ENCODE measurements around the gene TPSB2. TPM values are rescaled to one million over a fixed set of nuclear protein-coding genes. Genes with fewer than 3 reads are reported as not detected.

The TPSB2 gene
- total and polyA plus RNA-seq, 4 donors, result 0.46 to 154 (median 52.2) TPM

DNA sequence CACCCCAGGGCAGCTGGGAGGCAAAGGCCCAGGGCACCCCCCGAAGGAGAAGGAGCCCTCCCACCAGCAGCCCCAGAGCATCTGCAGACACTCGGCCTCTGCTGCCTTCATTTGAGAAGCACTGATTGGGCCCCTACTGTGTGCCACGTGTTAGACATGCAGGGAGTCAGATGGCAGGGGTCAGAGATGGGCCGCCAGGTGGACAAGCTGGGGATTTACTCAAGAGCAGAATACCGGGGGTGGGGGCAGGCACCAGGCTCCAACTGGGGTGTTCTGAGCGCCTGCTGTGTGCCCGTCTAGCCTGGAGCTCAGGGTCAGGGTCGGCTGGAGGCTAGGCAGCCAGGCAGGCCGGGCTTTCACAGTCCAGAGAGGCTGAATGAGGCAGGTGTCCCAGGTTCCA, 23.7 kb downstream of the TPSB2 start:
- WGBS, 2 donors, result 72 to 75% methylated on average over 9 of the region's 9 CpGs
- peaks cover 0 to 3% (median 0%) of the 10 kb centered on the region in 4 donors for H3K9me3 ChIP-seq (ENCODE audit: control insufficient read depth in 4 of 4, insufficient read depth in 3 of 4, low read length in 3 of 4)
- TF ChIP-seq, protein P1, sequence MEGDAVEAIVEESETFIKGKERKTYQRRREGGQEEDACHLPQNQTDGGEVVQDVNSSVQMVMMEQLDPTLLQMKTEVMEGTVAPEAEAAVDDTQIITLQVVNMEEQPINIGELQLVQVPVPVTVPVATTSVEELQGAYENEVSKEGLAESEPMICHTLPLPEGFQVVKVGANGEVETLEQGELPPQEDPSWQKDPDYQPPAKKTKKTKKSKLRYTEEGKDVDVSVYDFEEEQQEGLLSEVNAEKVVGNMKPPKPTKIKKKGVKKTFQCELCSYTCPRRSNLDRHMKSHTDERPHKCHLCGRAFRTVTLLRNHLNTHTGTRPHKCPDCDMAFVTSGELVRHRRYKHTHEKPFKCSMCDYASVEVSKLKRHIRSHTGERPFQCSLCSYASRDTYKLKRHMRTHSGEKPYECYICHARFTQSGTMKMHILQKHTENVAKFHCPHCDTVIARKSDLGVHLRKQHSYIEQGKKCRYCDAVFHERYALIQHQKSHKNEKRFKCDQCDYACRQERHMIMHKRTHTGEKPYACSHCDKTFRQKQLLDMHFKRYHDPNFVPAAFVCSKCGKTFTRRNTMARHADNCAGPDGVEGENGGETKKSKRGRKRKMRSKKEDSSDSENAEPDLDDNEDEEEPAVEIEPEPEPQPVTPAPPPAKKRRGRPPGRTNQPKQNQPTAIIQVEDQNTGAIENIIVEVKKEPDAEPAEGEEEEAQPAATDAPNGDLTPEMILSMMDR (IDR thresholded peaks at IDR 0.05; ENCODE audit: control extremely low read depth, extremely low read depth), result no peak
- DNase-seq, result no peak
- no peaks in the 10 kb centered on the region for H3K27me3 ChIP-seq (ENCODE audit: control insufficient read depth in 3 of 3, insufficient read depth in 3 of 3, low read length in 2 of 3)
- no peak overlapping the region for H3K4me3 ChIP-seq
- ATAC-seq (ENCODE audit: insufficient read depth, low FRiP score), result no peak
- no peak overlapping the region for H3K9ac ChIP-seq (ENCODE audit: insufficient read depth in 1 of 2, low read length in 2 of 2)
- no peak overlapping the region for H3K27ac ChIP-seq (ENCODE audit: low read depth in 1 of 2, low read length in 1 of 2)
- no peaks in the 10 kb centered on the region for H3K36me3 ChIP-seq (ENCODE audit: control insufficient read depth in 4 of 4, insufficient read depth in 4 of 4, low read length in 4 of 4)
- H3K4me1 ChIP-seq (ENCODE audit: control insufficient read depth in 5 of 5, insufficient read depth in 5 of 5, low read length in 5 of 5), result no peaks in the 10 kb centered on the region

DNA sequence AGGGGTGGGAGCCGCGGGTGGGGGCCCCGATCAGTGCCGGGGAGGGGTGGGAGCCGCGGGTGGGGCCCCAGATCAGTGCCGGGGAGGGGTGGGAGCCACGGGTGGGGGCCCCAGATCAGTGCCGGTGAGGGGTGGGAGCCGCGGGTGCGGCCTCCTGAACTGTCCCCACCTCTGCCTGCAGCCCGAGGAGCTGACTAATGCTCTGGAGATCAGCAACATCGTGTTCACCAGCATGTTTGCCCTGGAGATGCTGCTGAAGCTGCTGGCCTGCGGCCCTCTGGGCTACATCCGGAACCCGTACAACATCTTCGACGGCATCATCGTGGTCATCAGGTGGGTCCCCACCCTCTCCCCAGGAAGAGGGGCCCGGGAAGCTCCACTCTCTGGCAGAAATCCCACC, 25.1 kb downstream of the TPSB2 start:
- DNase-seq (no peak), ATAC-seq (ENCODE audit: insufficient read depth, low FRiP score) (no peak)
- Histone ChIP-seq H3K4me1 (ENCODE audit: control insufficient read depth in 5 of 5, insufficient read depth in 5 of 5, low read length in 5 of 5) (no peaks in the 10 kb centered on the region), H3K36me3 (ENCODE audit: control insufficient read depth in 4 of 4, insufficient read depth in 4 of 4, low read length in 4 of 4) (no peaks in the 10 kb centered on the region), H3K9me3 (ENCODE audit: control insufficient read depth in 4 of 4, insufficient read depth in 3 of 4, low read length in 3 of 4) (peaks cover 0 to 3% (median 0%) of the 10 kb centered on the region in 4 donors), H3K27ac (ENCODE audit: low read depth in 1 of 2, low read length in 1 of 2) (no peak overlapping the region), H3K9ac (ENCODE audit: insufficient read depth in 1 of 2, low read length in 2 of 2) (no peak overlapping the region), H3K4me3 (no peak overlapping the region), H3K27me3 (ENCODE audit: control insufficient read depth in 3 of 3, insufficient read depth in 3 of 3, low read length in 2 of 3) (no peaks in the 10 kb centered on the region)
- TF ChIP-seq, protein P1 (IDR thresholded peaks at IDR 0.05; ENCODE audit: control extremely low read depth, extremely low read depth), result no peak
- 85 to 94% methylated on average over 14 to 17 of the region's 21 CpGs for WGBS, 2 donors

DNA sequence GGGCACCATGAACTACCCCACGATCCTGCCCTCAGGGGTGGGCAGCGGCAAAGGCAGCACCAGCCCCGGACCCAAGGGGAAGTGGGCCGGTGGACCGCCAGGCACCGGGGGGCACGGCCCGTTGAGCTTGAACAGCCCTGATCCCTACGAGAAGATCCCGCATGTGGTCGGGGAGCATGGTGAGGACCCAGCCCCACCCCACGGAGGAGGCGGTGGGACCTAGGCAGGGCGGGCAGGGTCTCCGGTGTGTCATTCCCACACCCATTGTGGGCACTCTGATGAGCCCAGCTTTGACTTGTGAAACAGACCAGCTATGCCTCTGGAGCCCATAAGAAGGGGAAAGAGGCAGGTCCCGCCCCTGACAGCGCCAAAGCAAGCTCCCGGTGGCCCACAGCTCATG, 27.7 kb downstream of the TPSB2 start:
- TF ChIP-seq, protein P1 (IDR thresholded peaks at IDR 0.05; ENCODE audit: control extremely low read depth, extremely low read depth), result no peak
- ATAC-seq (ENCODE audit: insufficient read depth, low FRiP score), result no peak
- H3K36me3 ChIP-seq (ENCODE audit: control insufficient read depth in 4 of 4, insufficient read depth in 4 of 4, low read length in 4 of 4), result no peaks in the 10 kb centered on the region
- peaks cover 0 to 3% (median 0%) of the 10 kb centered on the region in 4 donors for H3K9me3 ChIP-seq (ENCODE audit: control insufficient read depth in 4 of 4, insufficient read depth in 3 of 4, low read length in 3 of 4)
- no peaks in the 10 kb centered on the region for H3K27me3 ChIP-seq (ENCODE audit: control insufficient read depth in 3 of 3, insufficient read depth in 3 of 3, low read length in 2 of 3)
- H3K27ac ChIP-seq (ENCODE audit: low read depth in 1 of 2, low read length in 1 of 2), result no peak overlapping the region
- no peaks in the 10 kb centered on the region for H3K4me1 ChIP-seq (ENCODE audit: control insufficient read depth in 5 of 5, insufficient read depth in 5 of 5, low read length in 5 of 5)
- H3K4me3 ChIP-seq, result no peak overlapping the region
- no peak overlapping the region for H3K9ac ChIP-seq (ENCODE audit: insufficient read depth in 1 of 2, low read length in 2 of 2)
- no peak for DNase-seq
- 88 to 89% methylated on average over 18 of the region's 18 CpGs for WGBS, 2 donors

DNA sequence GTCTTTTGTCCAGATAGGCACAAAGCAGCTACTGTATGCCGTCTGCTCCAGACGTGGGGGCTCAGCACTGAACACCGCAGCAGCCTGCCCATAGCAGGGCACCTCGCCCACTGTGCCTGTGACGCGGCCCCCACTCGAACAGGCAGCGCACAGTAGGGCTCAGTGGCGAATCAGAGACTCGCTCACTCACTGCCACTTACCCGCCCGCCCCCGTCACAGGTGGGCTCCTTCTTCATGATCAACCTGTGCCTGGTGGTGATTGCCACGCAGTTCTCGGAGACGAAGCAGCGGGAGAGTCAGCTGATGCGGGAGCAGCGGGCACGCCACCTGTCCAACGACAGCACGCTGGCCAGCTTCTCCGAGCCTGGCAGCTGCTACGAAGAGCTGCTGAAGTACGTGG, 28.5 kb downstream of the TPSB2 start:
- Histone ChIP-seq H3K36me3 (ENCODE audit: control insufficient read depth in 4 of 4, insufficient read depth in 4 of 4, low read length in 4 of 4) (no peaks in the 10 kb centered on the region), H3K9me3 (ENCODE audit: control insufficient read depth in 4 of 4, insufficient read depth in 3 of 4, low read length in 3 of 4) (peaks cover 0 to 3% (median 0%) of the 10 kb centered on the region in 4 donors), H3K4me3 (no peak overlapping the region), H3K9ac (ENCODE audit: insufficient read depth in 1 of 2, low read length in 2 of 2) (no peak overlapping the region), H3K27me3 (ENCODE audit: control insufficient read depth in 3 of 3, insufficient read depth in 3 of 3, low read length in 2 of 3) (no peaks in the 10 kb centered on the region), H3K4me1 (ENCODE audit: control insufficient read depth in 5 of 5, insufficient read depth in 5 of 5, low read length in 5 of 5) (no peaks in the 10 kb centered on the region), H3K27ac (ENCODE audit: low read depth in 1 of 2, low read length in 1 of 2) (no peak overlapping the region)
- no peak for DNase-seq
- WGBS, 2 donors, result 93 to 95% methylated on average over 25 of the region's 25 CpGs
- ATAC-seq (ENCODE audit: insufficient read depth, low FRiP score), result no peak
- TF ChIP-seq, protein P1 (IDR thresholded peaks at IDR 0.05; ENCODE audit: control extremely low read depth, extremely low read depth), result no peak

Measured in lung (tissue), 12 donors.